ENCODE results near the gene UQCC2.

The UQCC2 gene

DNA sequence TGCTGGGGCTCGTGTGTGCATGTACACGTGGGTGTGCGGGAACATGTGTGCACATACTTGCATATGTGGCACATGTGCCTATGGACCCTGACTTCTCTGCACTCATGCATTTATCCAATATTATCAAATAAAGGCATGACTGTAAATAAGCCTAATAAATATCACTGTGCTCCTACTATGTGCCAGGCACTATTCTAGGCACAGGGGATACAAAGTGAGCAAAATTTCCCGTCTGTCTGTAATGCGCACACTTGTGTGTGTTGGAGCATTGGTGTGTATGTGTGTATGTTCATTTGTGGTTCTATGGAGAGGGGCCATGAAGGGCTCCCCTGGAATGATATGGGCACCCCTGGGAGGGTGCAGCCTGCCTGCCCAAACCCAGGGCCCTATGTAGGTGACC lies 48.5 kb downstream of the UQCC2 start:
- no peak for DNase-seq (ENCODE audit: low read depth in 2 of 2)
- no peak overlapping the region for H3K4me3 ChIP-seq (replicated peaks in 1 of 2; ENCODE audit: low read depth in 2 of 2, low read length in 2 of 2)
- TF ChIP-seq, protein P1, sequence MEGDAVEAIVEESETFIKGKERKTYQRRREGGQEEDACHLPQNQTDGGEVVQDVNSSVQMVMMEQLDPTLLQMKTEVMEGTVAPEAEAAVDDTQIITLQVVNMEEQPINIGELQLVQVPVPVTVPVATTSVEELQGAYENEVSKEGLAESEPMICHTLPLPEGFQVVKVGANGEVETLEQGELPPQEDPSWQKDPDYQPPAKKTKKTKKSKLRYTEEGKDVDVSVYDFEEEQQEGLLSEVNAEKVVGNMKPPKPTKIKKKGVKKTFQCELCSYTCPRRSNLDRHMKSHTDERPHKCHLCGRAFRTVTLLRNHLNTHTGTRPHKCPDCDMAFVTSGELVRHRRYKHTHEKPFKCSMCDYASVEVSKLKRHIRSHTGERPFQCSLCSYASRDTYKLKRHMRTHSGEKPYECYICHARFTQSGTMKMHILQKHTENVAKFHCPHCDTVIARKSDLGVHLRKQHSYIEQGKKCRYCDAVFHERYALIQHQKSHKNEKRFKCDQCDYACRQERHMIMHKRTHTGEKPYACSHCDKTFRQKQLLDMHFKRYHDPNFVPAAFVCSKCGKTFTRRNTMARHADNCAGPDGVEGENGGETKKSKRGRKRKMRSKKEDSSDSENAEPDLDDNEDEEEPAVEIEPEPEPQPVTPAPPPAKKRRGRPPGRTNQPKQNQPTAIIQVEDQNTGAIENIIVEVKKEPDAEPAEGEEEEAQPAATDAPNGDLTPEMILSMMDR (IDR thresholded peaks at IDR 0.05; ENCODE audit: low read depth, low read length): no peak

DNA sequence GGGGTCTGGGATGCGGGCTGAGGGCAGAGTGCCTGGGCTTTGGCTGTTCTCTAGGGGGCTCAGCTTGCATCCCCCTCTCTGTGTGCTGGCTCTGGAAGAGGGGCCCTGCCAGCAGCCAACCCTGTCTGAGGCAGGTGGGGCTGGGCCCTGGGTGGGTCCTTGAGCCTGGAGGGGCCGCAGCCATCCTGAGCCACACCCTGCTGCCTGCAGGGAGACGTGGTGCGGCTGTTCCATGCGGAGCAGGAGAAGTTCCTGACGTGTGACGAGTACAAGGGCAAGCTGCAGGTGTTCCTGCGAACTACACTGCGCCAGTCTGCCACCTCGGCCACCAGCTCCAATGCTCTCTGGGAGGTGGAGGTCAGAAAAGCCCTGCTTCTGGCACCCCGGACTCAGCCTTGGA lies 49.2 kb downstream of the UQCC2 start:
- TF ChIP-seq, protein P1 (IDR thresholded peaks at IDR 0.05; ENCODE audit: low read depth, low read length): no peak
- no peak overlapping the region for H3K4me3 ChIP-seq (replicated peaks in 1 of 2; ENCODE audit: low read depth in 2 of 2, low read length in 2 of 2)
- no peak for DNase-seq (ENCODE audit: low read depth in 2 of 2)

DNA sequence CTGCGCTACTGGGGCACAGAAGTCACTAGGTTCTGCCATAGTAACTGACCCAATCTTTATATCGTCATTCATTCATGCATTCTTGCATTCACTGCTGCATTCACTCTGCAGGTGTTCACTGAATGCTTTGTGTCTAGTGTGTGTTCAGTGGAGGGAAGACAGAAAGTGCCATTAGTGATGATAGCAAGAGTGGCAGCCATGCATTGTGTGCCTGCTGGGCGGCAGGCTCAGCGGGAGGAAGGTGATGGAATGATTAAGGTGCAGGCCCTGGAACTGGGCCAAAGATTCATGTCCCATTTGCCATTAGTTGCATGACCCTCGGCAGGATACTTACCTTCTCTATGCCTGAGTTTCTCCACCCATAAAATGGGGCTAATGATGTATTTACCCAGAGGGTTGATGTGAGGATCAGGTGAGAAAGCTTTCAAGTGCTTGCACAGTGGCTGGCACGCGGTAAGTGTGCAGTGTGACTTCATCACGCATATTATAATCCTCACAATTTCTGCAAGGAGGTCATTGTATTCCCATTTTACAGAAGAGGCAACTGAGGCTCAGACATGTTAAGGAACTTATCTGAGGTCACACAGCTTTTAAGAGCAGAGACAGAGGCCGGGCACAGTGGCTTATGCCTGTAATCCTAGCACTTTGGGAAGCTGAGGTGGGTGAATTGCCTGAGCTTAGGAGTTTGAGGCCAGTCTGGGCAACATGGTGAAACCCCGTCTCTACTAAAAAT lies 50.2 kb downstream of the UQCC2 start:
- H3K4me3 ChIP-seq (replicated peaks in 1 of 2; ENCODE audit: low read depth in 2 of 2, low read length in 2 of 2): no peak overlapping the region
- TF ChIP-seq, protein P1 (IDR thresholded peaks at IDR 0.05; ENCODE audit: low read depth, low read length): no peak
- DNase-seq (ENCODE audit: low read depth in 2 of 2): no peak

DNA sequence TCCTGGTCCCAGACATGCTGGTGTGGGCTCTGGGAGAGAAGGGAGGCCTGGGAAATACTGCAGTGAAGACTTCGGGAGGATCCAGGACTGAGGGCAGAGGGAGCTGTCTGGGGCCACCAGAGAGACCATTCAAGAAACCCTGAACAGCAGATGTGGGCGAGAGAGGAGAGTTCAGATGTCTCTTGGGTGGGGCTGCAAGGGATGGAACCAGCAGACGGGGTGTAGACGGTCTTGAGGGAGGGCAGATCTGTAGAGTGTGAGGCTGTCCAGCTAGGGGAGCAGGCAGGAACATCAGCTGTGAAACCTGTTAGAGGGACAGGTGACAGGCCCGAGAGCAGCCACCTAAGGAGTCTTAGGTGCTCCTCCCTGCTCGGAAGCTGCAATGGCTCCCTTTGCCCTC lies 51.5 kb downstream of the UQCC2 start:
- no peak overlapping the region for H3K4me3 ChIP-seq (replicated peaks in 1 of 2; ENCODE audit: low read depth in 2 of 2, low read length in 2 of 2)
- TF ChIP-seq, protein P1 (IDR thresholded peaks at IDR 0.05; ENCODE audit: low read depth, low read length): no peak
- DNase-seq (ENCODE audit: low read depth in 2 of 2): no peak

DNA sequence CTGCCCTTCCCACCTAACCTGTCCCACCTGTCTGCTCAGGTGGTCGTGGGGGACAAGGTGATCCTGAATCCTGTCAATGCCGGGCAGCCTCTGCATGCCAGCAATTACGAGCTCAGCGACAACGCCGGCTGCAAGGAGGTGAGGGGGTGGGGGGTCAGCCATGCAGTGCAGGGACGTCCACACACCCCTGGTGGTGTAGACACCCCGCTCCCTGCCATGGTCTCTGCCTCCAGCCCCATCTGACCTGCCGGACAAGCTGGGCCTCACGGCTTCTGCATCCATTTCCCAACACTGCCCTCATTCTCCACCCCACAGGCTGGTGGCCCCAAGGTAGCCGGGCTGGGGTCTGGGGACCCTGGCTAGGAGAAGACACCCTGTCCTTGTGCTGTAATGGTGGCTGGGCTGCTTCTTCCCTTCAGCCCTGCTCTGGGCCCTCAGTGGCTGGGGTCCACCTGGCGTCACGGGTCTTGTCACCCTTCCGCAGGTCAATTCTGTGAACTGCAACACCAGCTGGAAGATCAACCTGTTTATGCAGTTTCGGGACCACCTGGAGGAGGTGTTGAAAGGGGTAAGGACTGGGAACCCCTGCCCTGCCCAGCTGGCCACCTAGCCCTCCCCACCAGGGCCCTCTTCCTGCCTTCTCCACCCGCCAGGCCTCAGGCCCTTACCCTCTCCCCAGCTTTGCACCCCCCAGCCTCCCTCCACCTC lies 52.4 kb downstream of the UQCC2 start:
- TF ChIP-seq, protein P1 (IDR thresholded peaks at IDR 0.05; ENCODE audit: low read depth, low read length): no peak
- DNase-seq (ENCODE audit: low read depth in 2 of 2): no peak
- no peak overlapping the region for H3K4me3 ChIP-seq (replicated peaks in 1 of 2; ENCODE audit: low read depth in 2 of 2, low read length in 2 of 2)

DNA sequence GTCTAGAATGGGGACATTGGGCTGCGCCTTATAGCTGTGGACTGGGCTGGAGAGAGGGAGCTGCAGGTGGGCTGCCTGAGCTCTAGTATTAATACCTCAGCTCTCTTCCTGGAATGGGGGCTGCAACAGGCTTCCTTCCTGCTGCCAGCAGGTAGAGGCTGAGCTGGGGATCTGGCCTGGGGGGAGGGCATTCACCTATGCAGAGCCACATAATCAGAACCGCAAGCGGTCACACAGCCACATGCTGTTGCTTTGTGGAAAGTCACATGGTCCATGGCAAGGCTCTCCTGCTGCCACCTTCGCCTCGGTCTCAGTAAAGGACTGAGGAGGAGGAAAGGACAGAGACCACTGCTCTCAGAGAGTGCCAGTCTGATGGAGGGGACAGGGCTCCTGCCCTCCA lies 54.7 kb downstream of the UQCC2 start:
- TF ChIP-seq, protein P1 (IDR thresholded peaks at IDR 0.05; ENCODE audit: low read depth, low read length): no peak
- no peak overlapping the region for H3K4me3 ChIP-seq (replicated peaks in 1 of 2; ENCODE audit: low read depth in 2 of 2, low read length in 2 of 2)
- no peak for DNase-seq (ENCODE audit: low read depth in 2 of 2)

All from cardiac fibroblast (primary cell).